SK-N-SH (cell line): ENCODE measurements around the gene LSM10. TPM values are rescaled to one million over a fixed set of nuclear protein-coding genes. Genes with fewer than 3 reads are reported as not detected.

Experiments
- CTCF ChIA-PET: fragments of 300-600, 350-600 bp; formaldehyde crosslinking; extraction: SDS; loops from one replicate; lab custom pipeline; 2021; lab: Yijun Ruan, JAX
- POLR2A ChIA-PET: fragments of 350-600 bp; sonication (Branson Sonifier 250); formaldehyde crosslinking; extraction: SDS; loops from one replicate; lab custom pipeline; 2020; ENCODE audit warnings: antibody characterized with exemption, inconsistent platforms; lab: Yijun Ruan, JAX
- DNase-seq: peaks from one replicate; pipeline ENCODE4 v3.0.0; 2012
- H2AFZ ChIP-seq: fragments of 200-600 bp; sonication (generic); 2 replicates; pipeline ENCODE4 v1.8.1; 2016; ENCODE audit warnings: antibody characterized with exemption, mild to moderate bottlenecking, low read depth
- H3F3A ChIP-seq: fragments of 200-600 bp; sonication (generic); replicated peaks from 2 replicates; pipeline ENCODE3; 2016; ENCODE audit warnings: antibody characterized with exemption, mild to moderate bottlenecking; ENCODE audit not compliant: insufficient read depth
- H3K27ac ChIP-seq, 2 experiments: fragments of 200-500 bp in 1 of 2; fragments of 200-600 bp in 1 of 2; sonication (Bioruptor generic) in 1 of 2; sonication (generic), shearing (Covaris generic) in 1 of 2; 2 replicates each; pipeline versions ENCODE4 v1.5.1 to v1.6.1; 2014 to 2016; ENCODE audit warnings: low read depth in 2 of 2, inconsistent platforms in 1 of 2, low read length in 1 of 2, mild to moderate bottlenecking in 1 of 2, mixed read lengths in 1 of 2
- H3K27me3 ChIP-seq: fragments of 200-600 bp; sonication (generic), shearing (Covaris generic); 2 replicates; pipeline ENCODE4 v1.6.1; 2016; ENCODE audit warnings: mixed run types; ENCODE audit not compliant: insufficient read depth
- H3K36me3 ChIP-seq, 2 experiments: fragments of 200-500 bp in 1 of 2; fragments of 200-600 bp in 1 of 2; sonication (Bioruptor generic) in 1 of 2; sonication (generic) in 1 of 2; replicated peaks in 1 of 2; 2 replicates each; pipeline versions ENCODE3 to v1.5.1; 2014 to 2016; ENCODE audit warnings: low read length in 1 of 2, mild to moderate bottlenecking in 1 of 2; ENCODE audit not compliant: insufficient read depth in 2 of 2, control insufficient read depth in 1 of 2
- H3K4me1 ChIP-seq, 2 experiments: fragments of 200-500 bp in 1 of 2; fragments of 200-600 bp in 1 of 2; sonication (Bioruptor generic) in 1 of 2; sonication (generic), shearing (Covaris generic) in 1 of 2; 2 replicates each; pipeline versions ENCODE4 v1.5.1 to v1.6.1; 2014 to 2016; ENCODE audit warnings: low read depth in 1 of 2, low read length in 1 of 2, mixed run types in 1 of 2; ENCODE audit not compliant: insufficient read depth in 2 of 2, control insufficient read depth in 1 of 2
- H3K4me2 ChIP-seq: fragments of 200-600 bp; sonication (generic), shearing (Covaris generic); 2 replicates; pipeline ENCODE4 v1.6.1; 2017; ENCODE audit warnings: mixed run types
- H3K4me3 ChIP-seq, 2 experiments: fragments of 200-500 bp in 1 of 2; fragments of 200-600 bp in 1 of 2; sonication (Bioruptor generic) in 1 of 2; sonication (generic), shearing (Covaris generic) in 1 of 2; 2 replicates each; pipeline versions ENCODE4 v1.5.1 to v1.8.1; 2014 to 2016; ENCODE audit warnings: low read depth in 2 of 2, inconsistent platforms in 1 of 2, low read length in 1 of 2, mild to moderate bottlenecking in 1 of 2, mixed read lengths in 1 of 2, moderate library complexity in 1 of 2
- H3K79me2 ChIP-seq: fragments of 200-600 bp; sonication (generic); 2 replicates; pipeline ENCODE4 v1.8.1; 2017; ENCODE audit warnings: mild to moderate bottlenecking; ENCODE audit not compliant: insufficient read depth
- H3K9ac ChIP-seq: fragments of 200-600 bp; sonication (generic); 2 replicates; pipeline ENCODE4 v1.6.1; 2017; ENCODE audit warnings: mixed run types
- H3K9me2 ChIP-seq: fragments of 200-600 bp; sonication (generic); 2 replicates; pipeline ENCODE4 v1.6.1; 2017; ENCODE audit warnings: mixed run types
- H3K9me3 ChIP-seq: fragments of 200-600 bp; sonication (generic); 2 replicates; pipeline ENCODE4 v1.6.1; 2017; ENCODE audit warnings: mixed run types, mild to moderate bottlenecking, moderate library complexity
- H4K20me1 ChIP-seq: fragments of 200-600 bp; sonication (generic); 2 replicates; pipeline ENCODE4 v1.6.1; 2017; ENCODE audit warnings: mild to moderate bottlenecking, mixed run types; ENCODE audit not compliant: insufficient read depth
- CHD2 ChIP-seq: fragments of 150-350 bp; IDR thresholded peaks from 2 replicates; pipeline ENCODE4 v1.6.1; 2018; ENCODE audit warnings: low read length; ENCODE audit not compliant: partially characterized antibody
- EP300 ChIP-seq, 2 experiments: IDR thresholded peaks; 2 replicates each; pipeline versions ENCODE4 v1.4.0 to v1.6.1; 2012; ENCODE audit warnings: borderline replicate concordance in 1 of 2, low read depth in 1 of 2, low read length in 1 of 2
- FOSL2 ChIP-seq: IDR thresholded peaks from 2 replicates; pipeline ENCODE4 v1.4.0; 2012; ENCODE audit warnings: low read depth, mild to moderate bottlenecking, moderate library complexity, borderline replicate concordance
- FOXM1 ChIP-seq: IDR thresholded peaks from 2 replicates; pipeline ENCODE4 v1.4.0; 2012; ENCODE audit warnings: low read depth, mild to moderate bottlenecking
- GABPA ChIP-seq: IDR thresholded peaks from 2 replicates; pipeline ENCODE4 v1.4.0; 2012; ENCODE audit warnings: low read depth, mild to moderate bottlenecking
- GATA2 ChIP-seq: sonication (generic); formaldehyde crosslinking; IDR thresholded peaks from 2 replicates; pipeline ENCODE4 v1.5.0; 2020; ENCODE audit warnings: mild to moderate bottlenecking, missing genetic modification reagents
- MXI1 ChIP-seq: IDR thresholded peaks from 2 replicates; pipeline ENCODE4 v1.6.1; 2012; ENCODE audit warnings: mild to moderate bottlenecking, low read depth, low read length, improper control_type of control experiment
- NFIC ChIP-seq: IDR thresholded peaks from 2 replicates; pipeline ENCODE4 v1.4.0; 2012; ENCODE audit warnings: borderline replicate concordance
- NRF1 ChIP-seq: IDR thresholded peaks from 2 replicates; pipeline ENCODE4 v1.6.1; 2012; ENCODE audit warnings: low read depth, mild to moderate bottlenecking, low read length
- RAD21 ChIP-seq: IDR thresholded peaks from 2 replicates; pipeline ENCODE4 v1.6.1; 2012; ENCODE audit warnings: mild to moderate bottlenecking, low read length
- RCOR1 ChIP-seq: fragments of 150-350 bp; IDR thresholded peaks from 2 replicates; pipeline ENCODE4 v1.6.1; 2017; ENCODE audit warnings: antibody characterized with exemption, low read length
- SMC3 ChIP-seq: IDR thresholded peaks from 2 replicates; pipeline ENCODE4 v1.6.1; 2012; ENCODE audit warnings: low read depth, low read length, improper control_type of control experiment
- WGBS: methylation state at CpG from one replicate; pipeline ENCODE4 v1.1.6; 2017; ENCODE audit warnings: low lambda C conversion rate; 5-methylcytosine and 5-hydroxymethylcytosine counted together
- polyA plus RNA-seq, 3 experiments: library from polyadenylated mRNA; depleted of rRNA; stranded (reverse); fragments of >200 nt; gene quantifications; 2 replicates each; pipeline ENCODE4 v1.2.3, GENCODE V29; 2012
- TF ChIP-seq, protein P1 (sequence below): IDR thresholded peaks from 2 replicates; pipeline ENCODE4 v1.6.1; 2012; ENCODE audit warnings: mild to moderate bottlenecking, low read depth, low read length, moderate library complexity
- TF ChIP-seq, protein P2 (sequence below): fragments of 150-350 bp; IDR thresholded peaks from 2 replicates; pipeline ENCODE4 v1.6.1; 2017; ENCODE audit warnings: antibody characterized with exemption, low read length, low read depth, borderline replicate concordance
- TF ChIP-seq, protein P3 (sequence below): fragments of 200-600 bp; sonication (generic); IDR thresholded peaks from 2 replicates; pipeline ENCODE4 v1.6.1; 2017; ENCODE audit warnings: antibody characterized with exemption, mild to moderate bottlenecking, moderate library complexity

Gene LSM10
- polyA plus RNA-seq, 1 of the 3 experiments (the other 2 are of a cell fraction) = 96.8 TPM

DNA sequence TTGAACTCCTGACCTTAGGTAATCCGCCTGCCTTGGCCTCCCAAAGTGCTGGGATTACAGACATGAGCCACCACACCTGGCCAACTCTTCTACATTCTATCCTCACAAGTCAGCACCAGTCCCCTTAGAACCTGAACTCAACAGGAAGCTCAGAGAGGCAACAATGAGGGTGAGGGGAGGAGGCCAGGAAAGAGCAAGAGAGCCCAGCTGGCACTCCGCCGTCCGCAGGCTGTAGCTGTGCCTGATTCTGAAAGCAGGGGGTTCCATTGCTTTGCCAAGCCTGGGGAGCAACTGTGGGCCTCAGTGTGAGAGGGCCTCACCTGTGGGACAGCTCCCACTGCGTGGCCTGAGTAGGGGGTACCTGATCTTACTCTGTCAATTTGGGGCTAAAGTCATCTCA, 30.6 kb downstream of the LSM10 start (continued):
- TF ChIP-seq, protein P1, sequence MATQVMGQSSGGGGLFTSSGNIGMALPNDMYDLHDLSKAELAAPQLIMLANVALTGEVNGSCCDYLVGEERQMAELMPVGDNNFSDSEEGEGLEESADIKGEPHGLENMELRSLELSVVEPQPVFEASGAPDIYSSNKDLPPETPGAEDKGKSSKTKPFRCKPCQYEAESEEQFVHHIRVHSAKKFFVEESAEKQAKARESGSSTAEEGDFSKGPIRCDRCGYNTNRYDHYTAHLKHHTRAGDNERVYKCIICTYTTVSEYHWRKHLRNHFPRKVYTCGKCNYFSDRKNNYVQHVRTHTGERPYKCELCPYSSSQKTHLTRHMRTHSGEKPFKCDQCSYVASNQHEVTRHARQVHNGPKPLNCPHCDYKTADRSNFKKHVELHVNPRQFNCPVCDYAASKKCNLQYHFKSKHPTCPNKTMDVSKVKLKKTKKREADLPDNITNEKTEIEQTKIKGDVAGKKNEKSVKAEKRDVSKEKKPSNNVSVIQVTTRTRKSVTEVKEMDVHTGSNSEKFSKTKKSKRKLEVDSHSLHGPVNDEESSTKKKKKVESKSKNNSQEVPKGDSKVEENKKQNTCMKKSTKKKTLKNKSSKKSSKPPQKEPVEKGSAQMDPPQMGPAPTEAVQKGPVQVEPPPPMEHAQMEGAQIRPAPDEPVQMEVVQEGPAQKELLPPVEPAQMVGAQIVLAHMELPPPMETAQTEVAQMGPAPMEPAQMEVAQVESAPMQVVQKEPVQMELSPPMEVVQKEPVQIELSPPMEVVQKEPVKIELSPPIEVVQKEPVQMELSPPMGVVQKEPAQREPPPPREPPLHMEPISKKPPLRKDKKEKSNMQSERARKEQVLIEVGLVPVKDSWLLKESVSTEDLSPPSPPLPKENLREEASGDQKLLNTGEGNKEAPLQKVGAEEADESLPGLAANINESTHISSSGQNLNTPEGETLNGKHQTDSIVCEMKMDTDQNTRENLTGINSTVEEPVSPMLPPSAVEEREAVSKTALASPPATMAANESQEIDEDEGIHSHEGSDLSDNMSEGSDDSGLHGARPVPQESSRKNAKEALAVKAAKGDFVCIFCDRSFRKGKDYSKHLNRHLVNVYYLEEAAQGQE = no peak
- TF ChIP-seq, protein P2, sequence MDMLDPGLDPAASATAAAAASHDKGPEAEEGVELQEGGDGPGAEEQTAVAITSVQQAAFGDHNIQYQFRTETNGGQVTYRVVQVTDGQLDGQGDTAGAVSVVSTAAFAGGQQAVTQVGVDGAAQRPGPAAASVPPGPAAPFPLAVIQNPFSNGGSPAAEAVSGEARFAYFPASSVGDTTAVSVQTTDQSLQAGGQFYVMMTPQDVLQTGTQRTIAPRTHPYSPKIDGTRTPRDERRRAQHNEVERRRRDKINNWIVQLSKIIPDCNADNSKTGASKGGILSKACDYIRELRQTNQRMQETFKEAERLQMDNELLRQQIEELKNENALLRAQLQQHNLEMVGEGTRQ = no peak
- TF ChIP-seq MXI1 = no peak
- TF ChIP-seq, all 33 proteins: peak for 0

DNA sequence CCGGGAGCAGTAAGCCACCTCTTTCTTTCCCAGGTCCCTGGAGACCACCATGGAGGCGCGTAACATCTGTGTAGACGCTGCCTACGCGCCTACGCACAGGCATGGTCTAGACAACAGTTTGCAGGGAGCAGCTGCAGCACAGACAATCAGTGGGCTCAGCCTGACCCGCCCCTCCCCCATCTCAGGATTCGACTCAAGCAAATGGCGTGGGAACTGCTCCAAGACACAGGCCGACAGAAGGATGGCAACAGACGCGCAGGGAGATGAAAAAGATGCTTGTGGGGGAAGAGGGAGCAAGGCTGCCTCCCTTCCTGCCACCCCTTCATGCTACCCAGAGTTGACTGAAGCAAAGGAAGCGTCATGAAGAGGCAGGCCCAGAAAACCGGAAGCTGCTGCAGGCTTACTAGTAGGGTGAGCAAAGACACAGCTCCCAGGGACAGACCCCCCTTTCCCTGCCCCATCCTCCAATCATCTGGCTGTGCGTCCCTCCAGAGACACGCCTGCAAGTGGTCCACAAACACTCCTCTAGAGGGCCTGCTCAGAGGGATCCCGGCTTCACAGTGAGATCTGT, 31.5 kb downstream of the LSM10 start:
- CTCF ChIA-PET = interaction anchor here (0.8 to 6.2 kb wide), 9 partner anchors 15 to 217 kb away, joined by 3 to 103 read pairs (median 4); partner anchors contain the start of genes STK40 and TRAPPC3

More for the DNA sequence above, 31.5 kb downstream of the LSM10 start:
- no peaks in the 10 kb centered on the region for H4K20me1 ChIP-seq
- H3K4me2 ChIP-seq = peak overlapping the region; percentile 46; the same call in 1 of the 2 replicates
- 57% methylated on average over 16 of the region's 18 CpGs for WGBS
- peaks cover 20 to 35% of the 10 kb centered on the region in 2 experiments for H3K4me1 ChIP-seq
- peaks cover 99% of the 10 kb centered on the region for H3K79me2 ChIP-seq
- H3K4me3 ChIP-seq = no peak overlapping the region
- H3K9me3 ChIP-seq = no peaks in the 10 kb centered on the region
- no peaks in the 10 kb centered on the region for H3K9me2 ChIP-seq
- peaks cover 23% of the 10 kb centered on the region for H3F3A ChIP-seq
- H3K9ac ChIP-seq = no peak overlapping the region; the same call in 1 of the 2 replicates
- H2AFZ ChIP-seq = no peak overlapping the region
- no peaks in the 10 kb centered on the region for H3K27me3 ChIP-seq
- peaks cover 10 to 52% of the 10 kb centered on the region in 2 experiments for H3K36me3 ChIP-seq
- TF ChIP-seq RAD21 = no peak
- no peak for TF ChIP-seq NRF1
- TF ChIP-seq GABPA = no peak
- no peak for TF ChIP-seq NFIC
- peak; percentile 28; the same call in 1 of the 2 replicates for TF ChIP-seq MXI1
- TF ChIP-seq CHD2 = peak; percentile 29
- TF ChIP-seq GATA2 (CRISPR knock-in tag) = no peak
- TF ChIP-seq FOXM1 = no peak
- TF ChIP-seq, protein P3, sequence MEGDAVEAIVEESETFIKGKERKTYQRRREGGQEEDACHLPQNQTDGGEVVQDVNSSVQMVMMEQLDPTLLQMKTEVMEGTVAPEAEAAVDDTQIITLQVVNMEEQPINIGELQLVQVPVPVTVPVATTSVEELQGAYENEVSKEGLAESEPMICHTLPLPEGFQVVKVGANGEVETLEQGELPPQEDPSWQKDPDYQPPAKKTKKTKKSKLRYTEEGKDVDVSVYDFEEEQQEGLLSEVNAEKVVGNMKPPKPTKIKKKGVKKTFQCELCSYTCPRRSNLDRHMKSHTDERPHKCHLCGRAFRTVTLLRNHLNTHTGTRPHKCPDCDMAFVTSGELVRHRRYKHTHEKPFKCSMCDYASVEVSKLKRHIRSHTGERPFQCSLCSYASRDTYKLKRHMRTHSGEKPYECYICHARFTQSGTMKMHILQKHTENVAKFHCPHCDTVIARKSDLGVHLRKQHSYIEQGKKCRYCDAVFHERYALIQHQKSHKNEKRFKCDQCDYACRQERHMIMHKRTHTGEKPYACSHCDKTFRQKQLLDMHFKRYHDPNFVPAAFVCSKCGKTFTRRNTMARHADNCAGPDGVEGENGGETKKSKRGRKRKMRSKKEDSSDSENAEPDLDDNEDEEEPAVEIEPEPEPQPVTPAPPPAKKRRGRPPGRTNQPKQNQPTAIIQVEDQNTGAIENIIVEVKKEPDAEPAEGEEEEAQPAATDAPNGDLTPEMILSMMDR = peak; percentile 26
- TF ChIP-seq RCOR1 = peak; percentile 37; the same call in 1 of the 2 replicates
- TF ChIP-seq SMC3 = peak; percentile 8; the same call in 1 of the 2 replicates
- TF ChIP-seq EP300 (IDR thresholded peaks at IDR 0.05; ENCODE audit: borderline replicate concordance in 1 of 2, low read depth in 1 of 2, low read length in 1 of 2) = no peak
- TF ChIP-seq FOSL2 = no peak
- POLR2A ChIA-PET = interaction anchor here (0.7 to 1.4 kb wide), 4 partner anchors 14 to 43 kb away, joined by 3 to 10 read pairs (median 3); partner anchors contain the start of gene EVA1B
- peak overlapping the region; percentile 57 to 86 for H3K27ac ChIP-seq
- DNase-seq = peak; percentile 89
